Activated T-cell treated with anti-CD3 and anti-CD28 coated beads, Interleukin-2, amount 50 U/mL, for 48 hours (primary cell): Measurements from ENCODE around the gene PLEKHA4.
"Not testable (repeated sequence)": the region's sequence is repeated elsewhere in the genome, so short reads cannot be mapped to it uniquely, and the experiment has no call there.

Experiments used
- DNase-seq, 2 experiments: peaks; one replicate each; pipeline ENCODE4 v3.0.0-alpha.2; 2020

PLEKHA4 gene

DNA sequence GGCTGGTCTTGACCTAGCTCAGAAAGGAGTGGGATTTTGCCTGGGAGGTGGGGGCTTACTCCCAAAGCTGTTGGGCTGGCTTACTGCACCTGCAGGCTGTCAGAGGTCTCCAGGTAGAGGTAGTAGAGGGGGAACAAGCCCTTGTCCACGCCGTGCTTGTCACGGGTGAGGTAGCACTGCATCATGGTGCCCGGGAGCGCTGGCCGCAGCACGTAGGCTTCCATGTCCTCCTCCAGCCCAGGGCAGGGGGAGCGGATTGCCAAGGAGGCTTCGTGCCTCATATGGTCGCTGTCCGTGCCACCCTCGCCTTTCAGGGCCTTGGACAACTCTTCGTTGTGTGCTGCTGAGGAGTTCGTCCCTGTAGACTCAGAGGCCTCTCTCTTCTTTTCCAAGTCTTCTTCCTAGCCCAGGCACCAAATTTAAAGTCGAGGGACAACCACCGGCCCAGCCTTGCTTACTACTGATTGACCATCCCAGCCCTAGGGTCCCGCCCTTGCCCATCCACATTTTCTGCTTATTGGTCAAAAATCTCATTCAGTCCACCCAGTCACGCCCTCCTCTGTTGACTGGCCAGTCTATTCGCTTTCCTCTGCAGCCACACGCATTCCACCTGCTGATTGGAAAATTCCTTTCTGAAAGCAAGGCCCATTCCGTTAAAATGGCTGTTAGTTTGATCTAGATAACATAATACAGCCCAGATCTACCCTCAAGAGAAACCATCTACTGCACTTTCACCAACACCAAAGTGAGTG is 19.6 kb upstream of the PLEKHA4 start:
- DNase-seq, result no peak

DNA sequence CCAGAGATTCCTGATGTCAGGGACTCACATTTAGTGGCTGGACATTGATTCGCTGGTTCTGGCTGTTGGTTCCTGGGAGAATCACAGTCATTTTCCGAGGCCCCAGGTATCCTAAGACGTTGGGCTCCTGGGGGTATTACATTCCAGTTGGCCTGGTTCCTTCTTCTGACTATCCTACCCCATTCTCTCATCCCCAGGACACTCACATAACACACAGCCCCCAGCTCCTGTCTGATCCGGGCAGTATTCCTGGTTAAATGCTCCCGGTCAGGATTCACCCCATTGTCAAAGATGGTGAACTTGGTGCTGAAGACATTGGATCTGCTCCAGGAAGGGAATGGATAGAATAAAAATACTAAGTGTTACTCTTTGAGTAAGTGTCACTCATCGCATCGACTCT is 15.3 kb upstream of the PLEKHA4 start:
- DNase-seq, result no peak

DNA sequence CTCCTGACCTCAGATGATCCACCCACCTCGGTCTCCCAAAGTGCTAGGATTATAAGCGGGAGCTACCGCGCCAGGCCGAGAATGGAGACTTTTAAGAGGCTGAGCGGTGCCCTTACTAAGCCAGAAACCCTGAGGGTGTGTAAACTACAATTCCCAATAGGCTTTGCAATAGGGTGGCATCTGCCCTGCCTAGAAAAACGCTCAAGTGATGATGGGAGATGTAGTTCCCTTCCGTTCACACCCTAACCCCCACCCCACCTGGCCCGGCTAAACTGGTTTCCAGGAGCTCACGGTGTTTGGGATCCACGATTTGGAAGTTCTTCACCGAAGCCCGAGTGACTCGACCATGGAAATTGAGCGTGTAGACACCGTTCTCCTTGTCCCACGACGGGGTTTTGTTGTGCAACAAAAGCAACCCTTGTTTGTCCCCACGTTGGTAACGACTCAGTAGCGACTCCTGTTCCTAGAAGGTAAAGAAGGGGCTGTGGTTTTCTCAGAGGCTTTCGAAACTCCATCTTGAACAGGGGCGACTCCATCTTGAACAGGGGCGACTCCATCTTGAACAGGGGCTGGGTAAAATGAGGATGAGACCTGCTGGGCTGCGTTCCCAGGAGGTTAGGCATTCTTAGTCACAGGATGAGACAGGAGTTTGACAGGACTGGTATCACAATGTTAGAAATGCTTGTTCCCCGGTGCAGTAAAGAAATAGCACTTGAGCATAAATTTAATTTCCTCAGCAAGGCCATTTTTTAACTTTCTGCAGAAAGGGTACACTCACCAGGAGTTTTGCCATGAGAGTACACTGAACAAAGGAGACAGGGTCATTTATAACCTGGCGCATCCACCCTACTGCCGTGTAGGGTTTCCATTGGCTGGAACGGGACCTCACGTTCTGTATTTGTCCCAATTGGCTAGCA is 13.6 kb upstream of the PLEKHA4 start:
- DNase-seq, result peak; percentile 45 to 46

DNA sequence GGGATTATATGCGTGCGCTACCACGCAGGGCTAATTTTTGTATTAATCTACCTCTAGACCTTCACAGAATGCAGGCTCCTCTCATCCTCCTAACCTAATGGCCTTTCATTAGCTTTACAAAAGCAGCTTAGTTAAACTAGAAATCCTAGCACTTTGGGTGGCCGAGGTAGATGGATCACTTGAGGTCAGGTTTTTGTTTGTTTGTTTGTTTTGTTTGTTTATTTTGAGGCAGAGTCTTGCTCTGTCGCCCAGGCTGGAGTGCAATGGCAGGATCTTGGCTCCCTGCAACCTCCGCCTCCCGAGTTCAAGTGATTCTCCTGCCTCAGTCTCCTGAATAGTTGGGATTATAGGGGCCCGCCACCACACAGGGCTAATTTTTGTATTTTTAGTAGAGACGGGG is 11.3 kb upstream of the PLEKHA4 start:
- DNase-seq, result not testable (repeated sequence)

DNA sequence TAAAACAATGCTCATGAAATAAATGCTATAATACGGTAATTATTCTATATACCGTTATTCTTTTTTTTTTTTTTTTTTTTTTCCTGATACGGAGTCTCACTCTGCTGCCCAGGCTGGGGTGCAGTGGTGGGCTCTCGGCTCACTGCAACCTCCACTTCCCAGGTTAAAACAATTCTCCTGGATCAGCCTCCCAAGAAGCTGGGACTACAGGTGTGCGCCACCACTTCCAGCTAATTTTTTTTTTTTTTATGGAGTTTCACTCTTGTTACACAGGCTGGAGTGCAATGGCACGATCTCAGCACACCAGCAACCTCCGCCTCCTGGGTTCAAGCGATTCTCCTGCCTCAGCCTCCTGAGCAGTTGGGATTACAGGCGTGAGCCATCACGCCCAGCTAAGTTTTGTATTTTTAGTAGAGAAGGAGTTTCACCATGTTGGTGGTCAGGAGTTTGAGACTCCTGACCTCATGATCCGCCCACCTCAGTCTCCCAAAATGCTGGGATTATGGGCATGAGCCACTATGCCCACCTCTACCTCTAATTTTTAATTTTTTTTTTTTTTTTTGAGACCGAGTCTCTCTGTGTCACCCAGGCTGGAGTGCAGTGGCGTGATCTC is 10.7 kb upstream of the PLEKHA4 start:
- DNase-seq, result no peak

DNA sequence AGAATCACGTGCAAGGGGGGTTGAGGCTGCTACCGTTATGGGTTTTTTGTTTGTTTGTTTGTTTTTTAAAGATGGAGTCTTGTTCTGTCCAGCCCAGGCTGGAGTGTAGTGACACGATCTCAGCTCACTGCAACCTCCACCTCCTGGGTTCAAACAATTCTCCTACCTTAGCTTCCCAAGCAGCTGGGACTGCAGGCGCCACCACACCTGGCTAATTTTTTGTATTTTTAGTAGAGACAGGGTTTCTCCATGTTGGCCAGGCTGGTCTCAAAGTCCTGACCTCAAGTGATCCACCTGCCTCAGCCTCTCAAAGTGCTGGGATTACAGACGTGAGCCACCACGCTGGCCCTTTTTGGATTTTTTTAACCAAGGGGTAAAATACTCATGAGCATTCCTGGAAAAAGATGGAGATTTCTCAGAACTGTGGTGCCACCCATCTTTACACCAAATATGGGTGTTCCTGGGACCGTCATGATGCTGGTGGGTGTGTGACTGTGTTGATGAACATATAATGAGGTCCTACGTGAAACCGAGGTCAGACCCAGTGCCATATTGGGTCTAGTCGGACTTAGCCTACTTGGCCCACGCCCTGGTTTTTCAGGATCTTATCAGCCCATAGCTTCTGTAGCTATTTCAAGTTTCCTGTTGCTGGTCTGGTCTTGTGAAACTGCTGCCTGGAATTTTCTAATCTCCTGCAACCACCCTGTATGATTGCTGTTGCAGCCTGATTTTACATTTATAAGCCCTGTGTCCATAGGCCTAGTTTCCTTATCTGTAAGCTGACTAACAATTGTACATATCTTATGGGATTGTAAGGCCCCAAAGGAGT is 10.0 kb upstream of the PLEKHA4 start:
- peak; percentile 36 to 39 for DNase-seq

DNA sequence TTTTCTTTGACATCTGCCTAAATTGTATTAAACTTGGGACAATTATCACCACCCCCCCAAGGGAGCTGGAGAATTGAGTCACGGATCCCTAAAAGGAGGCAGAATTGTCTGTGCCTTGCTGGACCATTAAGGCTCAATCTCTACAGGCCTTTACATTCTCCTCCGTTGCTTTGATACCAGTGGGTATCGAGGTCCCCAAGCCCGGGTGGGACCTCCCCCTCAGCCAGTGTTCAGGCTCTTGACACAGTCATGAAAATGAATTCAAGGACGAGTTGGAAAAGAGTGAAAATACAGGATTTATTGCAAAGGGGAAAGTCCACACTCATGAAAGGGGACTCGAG is 9.4 kb upstream of the PLEKHA4 start:
- DNase-seq, result no peak

DNA sequence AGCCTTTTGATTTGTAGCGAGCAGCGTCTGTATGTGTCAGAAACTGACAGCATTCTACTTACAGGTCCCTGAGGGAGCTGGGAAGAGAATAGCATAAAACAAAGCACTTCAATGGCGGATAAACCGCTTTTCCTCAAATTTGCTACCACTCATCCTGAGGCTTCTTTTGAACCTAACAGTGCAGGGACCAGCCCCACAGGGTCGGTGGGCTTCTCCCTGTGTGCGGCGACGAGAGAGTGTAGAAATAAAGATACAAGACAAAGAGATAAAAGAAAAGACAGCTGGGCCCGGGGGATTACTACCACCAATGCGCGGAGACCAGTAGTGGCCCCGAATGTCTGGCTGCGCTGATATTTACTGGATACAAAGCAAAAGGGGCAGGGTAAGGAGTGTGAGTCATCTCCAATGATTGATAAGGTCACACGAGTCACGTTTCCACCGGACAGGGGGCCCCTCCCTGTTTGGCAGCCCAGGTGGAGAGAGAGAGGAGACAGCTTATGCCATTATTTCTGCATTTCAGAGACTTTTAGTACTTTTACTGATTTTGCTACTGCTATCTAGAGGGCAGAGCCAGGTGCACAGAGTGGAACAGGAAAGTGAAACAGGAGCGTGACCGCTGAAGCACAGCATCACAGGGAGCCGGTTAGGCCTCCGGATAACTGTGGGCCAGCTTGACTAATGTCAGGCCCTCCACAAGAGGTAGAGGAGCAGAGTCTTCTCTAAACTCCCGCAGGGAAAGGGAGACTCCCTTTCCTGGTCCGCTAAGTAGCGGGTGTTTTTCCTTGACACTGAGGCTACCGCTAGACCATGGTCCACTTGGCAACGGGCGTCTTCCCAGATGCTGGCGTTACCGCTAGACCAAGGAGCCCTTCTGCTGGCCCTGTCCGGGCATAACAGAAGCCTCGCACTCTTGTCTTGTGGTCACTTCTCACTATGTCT is 7.9 kb upstream of the PLEKHA4 start:
- DNase-seq, result peak; percentile 67 to 68

DNA sequence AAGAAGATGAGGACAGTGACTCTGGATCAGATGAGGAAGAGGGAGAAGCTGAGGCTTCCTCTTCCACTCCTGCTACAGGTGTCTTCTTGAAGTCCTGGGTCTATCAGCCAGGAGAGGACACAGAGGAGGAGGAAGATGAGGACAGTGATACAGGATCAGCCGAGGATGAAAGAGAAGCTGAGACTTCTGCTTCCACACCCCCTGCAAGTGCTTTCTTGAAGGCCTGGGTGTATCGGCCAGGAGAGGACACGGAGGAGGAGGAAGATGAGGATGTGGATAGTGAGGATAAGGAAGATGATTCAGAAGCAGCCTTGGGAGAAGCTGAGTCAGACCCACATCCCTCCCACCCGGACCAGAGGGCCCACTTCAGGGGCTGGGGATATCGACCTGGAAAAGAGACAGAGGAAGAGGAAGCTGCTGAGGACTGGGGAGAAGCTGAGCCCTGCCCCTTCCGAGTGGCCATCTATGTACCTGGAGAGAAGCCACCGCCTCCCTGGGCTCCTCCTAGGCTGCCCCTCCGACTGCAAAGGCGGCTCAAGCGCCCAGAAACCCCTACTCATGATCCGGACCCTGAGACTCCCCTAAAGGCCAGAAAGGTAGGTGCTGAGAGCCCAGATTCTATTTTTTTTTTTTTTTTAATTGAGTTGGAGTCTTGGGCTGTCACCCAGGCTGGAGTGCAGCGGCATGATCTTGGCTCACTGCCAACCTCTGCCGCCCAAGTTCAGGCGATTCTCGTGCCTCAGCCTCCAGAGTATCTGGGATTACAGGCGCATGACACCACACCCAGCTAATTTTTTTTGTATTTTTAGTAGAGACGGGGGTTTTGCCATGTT is 6.1 kb upstream of the PLEKHA4 start:
- DNase-seq, result peak; percentile 37 to 48

DNA sequence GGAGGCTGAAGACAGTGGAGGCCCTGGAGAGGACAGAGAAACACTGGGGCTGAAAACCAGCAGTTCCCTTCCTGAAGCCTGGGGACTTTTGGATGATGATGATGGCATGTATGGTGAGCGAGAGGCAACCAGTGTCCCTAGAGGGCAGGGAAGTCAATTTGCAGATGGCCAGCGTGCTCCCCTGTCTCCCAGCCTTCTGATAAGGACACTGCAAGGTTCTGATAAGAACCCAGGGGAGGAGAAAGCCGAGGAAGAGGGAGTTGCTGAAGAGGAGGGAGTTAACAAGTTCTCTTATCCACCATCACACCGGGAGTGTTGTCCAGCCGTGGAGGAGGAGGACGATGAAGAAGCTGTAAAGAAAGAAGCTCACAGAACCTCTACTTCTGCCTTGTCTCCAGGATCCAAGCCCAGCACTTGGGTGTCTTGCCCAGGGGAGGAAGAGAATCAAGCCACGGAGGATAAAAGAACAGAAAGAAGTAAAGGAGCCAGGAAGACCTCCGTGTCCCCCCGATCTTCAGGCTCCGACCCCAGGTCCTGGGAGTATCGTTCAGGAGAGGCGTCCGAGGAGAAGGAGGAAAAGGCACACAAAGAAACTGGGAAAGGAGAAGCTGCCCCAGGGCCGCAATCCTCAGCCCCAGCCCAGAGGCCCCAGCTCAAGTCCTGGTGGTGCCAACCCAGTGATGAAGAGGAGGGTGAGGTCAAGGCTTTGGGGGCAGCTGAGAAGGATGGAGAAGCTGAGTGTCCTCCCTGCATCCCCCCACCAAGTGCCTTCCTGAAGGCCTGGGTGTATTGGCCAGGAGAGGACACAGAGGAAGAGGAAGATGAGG is 5.3 kb upstream of the PLEKHA4 start:
- DNase-seq, result peak in 1 of 2 experiments; percentile 33

DNA sequence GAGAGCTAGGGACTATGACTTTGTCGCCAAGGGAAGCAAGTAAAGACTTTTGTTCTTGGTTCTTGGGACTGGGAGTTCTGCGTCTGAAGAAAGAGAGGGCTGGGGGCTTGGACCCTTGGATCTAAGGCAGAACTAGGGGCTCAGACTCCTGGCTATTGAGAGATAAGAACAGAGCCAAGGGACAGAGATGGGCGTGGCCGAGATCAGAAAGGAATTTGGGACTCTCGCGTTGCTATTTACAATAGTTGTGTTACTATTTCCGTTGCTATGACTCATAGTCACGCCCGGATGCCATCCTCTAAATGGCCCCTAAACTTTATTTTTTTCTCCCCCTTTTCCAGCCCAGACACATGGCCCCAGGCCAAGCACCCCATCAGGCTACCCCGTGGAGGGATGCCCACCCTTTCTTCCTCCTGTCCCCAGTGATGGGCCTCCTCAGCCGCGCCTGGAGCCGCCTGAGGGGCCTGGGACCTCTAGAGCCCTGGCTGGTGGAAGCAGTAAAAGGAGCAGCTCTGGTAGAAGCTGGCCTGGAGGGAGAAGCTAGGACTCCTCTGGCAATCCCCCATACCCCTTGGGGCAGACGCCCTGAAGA is 4.6 kb upstream of the PLEKHA4 start:
- peak; percentile 84 to 85 for DNase-seq

DNA sequence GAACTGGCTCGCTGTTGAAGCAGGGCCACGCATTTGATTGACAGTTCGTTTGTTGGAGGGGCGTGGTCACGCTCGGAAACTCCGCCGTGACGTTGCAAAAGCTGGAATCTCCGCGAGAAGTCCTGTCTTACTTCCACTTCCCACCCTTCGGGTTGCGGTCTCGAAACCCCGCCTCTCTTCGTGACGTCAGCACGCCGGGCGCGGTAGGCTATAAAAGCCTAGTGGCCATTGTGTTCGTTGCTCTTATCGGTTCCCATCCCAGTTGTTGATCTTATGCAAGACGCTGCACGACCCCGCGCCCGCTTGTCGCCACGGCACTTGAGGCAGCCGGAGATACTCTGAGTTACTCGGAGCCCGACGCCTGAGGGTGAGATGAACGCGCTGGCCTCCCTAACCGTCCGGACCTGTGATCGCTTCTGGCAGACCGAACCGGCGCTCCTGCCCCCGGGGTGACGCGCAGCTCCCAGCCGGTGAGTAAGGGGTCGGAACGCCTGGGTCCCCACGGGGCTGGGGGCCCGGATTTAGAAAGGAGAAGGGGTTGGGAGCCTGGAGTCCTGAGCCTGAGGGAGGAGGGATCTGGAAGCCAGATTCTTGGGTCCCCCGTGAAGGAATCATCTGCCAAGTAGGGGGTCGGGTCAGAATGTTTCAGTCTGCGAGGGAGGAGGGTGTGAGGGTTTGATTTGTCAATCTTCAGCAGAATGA is 3.9 kb upstream of the PLEKHA4 start, which contains the start of gene PPP1R15A:
TSS of gene PPP1R15A (plus strand) at position 240 of the 702 bp plus-strand sequence. CDS start 813 bp downstream, outside the sequence.
- peak; percentile 100 for DNase-seq

DNA sequence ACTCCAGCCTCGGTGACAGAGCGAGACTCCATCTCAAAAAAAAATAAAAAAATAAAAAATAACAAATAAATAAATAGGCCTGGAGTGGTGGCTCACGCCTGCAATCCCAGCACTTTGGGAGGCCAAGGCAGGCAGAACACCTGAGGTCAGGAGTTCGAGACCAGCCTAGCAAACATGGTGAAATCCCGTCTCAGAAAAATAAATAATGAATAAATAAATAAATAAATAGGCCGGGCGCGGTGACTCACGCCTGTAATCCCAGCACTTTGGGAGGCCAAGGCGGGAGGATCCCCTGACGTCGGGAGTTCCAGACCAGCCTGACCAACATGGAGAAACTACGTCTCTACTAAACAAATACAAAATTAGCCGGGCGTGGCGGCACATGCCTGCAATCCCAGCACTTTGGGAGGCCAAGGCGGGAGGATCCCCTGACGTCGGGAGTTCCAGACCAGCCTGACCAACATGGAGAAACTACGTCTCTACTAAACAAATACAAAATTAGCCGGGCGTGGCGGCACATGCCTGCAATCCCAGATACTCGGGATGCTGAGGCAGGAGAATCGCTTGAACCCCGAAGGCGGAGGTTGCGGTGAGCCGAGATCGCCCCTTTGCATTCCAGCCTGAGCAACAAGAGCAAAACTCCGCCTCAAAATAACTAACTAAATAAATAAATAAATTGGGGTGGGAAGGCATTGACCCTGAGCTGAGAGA is 3.2 kb upstream of the PLEKHA4 start:
- not testable (repeated sequence) for DNase-seq

DNA sequence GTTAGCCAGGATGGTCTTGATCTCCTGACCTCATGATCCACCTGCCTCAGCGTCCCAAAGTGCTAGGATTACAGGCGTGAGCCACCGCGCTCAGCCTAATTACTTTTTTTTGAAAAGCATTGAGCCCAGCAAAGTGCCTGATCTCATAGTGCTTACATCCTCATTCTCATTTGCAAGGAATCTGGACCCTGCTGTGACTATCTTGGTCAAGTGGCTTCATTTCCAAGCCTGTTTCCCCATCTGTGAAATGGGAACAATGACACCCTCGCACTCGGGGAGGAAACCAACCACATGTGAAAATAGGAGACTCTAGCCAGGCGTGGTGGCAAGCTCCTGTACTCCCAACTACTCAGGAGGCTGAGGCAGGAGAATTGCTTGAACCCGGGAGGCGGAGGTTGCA is 1.6 kb upstream of the PLEKHA4 start:
- DNase-seq, result no peak

DNA sequence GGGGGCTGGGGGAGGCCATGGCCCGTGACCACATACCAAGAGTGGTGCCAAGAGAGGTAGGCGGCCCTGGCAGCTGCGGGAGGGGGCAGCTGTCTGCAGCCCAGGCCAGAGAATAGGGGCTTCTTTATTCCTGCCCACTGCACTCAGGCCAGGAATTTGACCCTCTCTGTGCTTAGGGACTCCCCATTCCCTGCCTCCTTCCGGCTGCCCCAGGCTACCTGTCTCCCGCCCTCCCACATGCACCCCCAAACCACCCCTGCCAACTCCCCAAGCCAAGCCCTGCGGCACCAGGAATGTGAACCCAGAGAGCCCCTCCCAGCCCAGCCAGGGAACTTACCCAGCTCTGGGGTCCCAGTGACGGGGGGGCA is 687 bp downstream of the PLEKHA4 start:
- DNase-seq, result no peak

DNA sequence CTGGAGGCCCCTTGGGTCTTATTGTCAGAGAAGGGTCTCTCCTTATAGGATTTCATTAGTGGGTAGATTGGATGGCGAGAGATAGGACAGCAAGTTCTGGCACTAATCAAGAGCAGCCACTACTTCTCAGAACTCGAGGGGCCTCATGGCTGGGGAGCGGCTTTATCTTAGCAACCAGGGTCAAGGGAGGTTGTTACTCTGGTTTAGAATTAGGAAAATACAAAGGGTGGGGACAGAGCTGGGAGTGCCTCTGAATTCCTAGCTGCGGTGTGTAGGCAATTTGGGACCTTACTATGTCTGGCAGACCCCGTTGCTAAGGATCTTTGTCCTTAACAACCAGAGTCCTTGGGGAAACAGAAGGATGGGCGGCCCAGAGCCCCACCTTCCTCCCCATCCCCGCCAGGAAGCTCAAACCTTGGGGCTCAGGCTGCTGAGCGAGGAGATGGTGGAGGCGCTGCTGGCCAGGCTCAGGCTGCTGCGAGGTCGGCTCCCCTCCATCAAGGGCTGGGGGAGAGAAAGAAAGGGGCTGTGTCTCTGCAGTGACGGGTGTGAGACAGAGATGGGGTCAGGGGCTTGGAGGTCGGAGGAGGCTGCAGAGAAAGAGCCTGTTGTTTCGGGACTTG is 1.2 kb downstream of the PLEKHA4 start:
- DNase-seq, result no peak

DNA sequence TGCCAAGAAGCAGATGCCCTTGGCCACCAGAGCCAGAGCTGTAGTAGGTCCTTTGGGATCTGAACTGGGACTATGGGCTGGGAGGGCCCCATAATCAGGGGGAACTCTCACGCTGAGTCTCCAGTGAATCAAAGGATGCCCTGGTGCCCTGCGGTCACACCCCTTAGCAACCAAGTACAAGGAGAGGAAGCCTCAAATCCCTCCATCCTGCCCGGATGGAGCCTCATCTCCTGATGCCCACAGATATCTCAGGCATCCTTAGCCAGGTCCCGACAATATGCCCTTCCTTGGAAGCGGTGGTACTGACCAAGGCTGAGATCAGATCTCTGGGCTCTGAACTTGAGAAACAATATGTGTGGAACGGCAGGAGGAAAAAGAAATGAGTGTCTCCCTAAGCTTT is 1.7 kb downstream of the PLEKHA4 start:
- no peak for DNase-seq
